Right lobe of liver (tissue), 6 donors: ENCODE data around the gene TMEM255B. TPM values are rescaled to one million over a fixed set of nuclear protein-coding genes. Genes with fewer than 3 reads are reported as not detected.

Experiments
- ATAC-seq, 4 donors: fragments of 200-7000 bp; cut with Tn5 transposase; one replicate each; pipeline ENCODE4 v1.9.1; 2020; ENCODE audit warnings: mild to moderate bottlenecking in 4 of 4, moderate library complexity in 4 of 4
- DNase-seq, 3 donors: peaks; one replicate each; pipeline ENCODE4 v3.0.0-alpha.2; 2020
- H3K27ac ChIP-seq, 3 donors: fragments of 200-600 bp; one replicate each; pipeline ENCODE4 v1.8.0; 2022
- H3K27me3 ChIP-seq, 2 donors: fragments of 200-600 bp; one replicate each; pipeline ENCODE4 v1.8.0; 2022
- H3K36me3 ChIP-seq, 4 donors: fragments of 200-600 bp; sonication (generic) in 1 of 4; one replicate each; pipeline versions ENCODE4 v1.5.1 to v1.8.0; 2017 to 2022; ENCODE audit warnings: control low read depth in 1 of 4
- H3K4me1 ChIP-seq, 4 donors: fragments of 200-600 bp; sonication (generic) in 1 of 4; one replicate each; pipeline versions ENCODE4 v1.5.1 to v1.8.0; 2017 to 2022; ENCODE audit warnings: control low read depth in 1 of 4
- H3K4me3 ChIP-seq, 3 donors: fragments of 200-600 bp; one replicate each; pipeline ENCODE4 v1.8.0; 2022
- H3K9me3 ChIP-seq, 4 donors: fragments of 200-600 bp; sonication (generic) in 1 of 4; one replicate each; pipeline versions ENCODE4 v1.5.1 to v1.8.0; 2017 to 2022; ENCODE audit warnings: control low read depth in 1 of 4
- CTCF ChIP-seq, 4 donors: fragments of 200-600 bp in 3 of 4; fragments of 450-650 bp in 1 of 4; IDR thresholded peaks; one replicate each; pipeline versions ENCODE4 v1.5.1 to v1.8.0; 2016 to 2022; ENCODE audit warnings: antibody characterized with exemption in 4 of 4, mild to moderate bottlenecking in 2 of 4
- POLR2A ChIP-seq: fragments of 450-650 bp; IDR thresholded peaks from one replicate; pipeline ENCODE4 v1.6.1; 2017; ENCODE audit warnings: antibody characterized with exemption, mild to moderate bottlenecking
- WGBS: methylation state at CpG from one replicate; pipeline ENCODE4 v1.1.6; 2018; ENCODE audit warnings: low coverage, low lambda C conversion rate; ENCODE audit not compliant: insufficient coverage; ENCODE audit errors: missing lambda C conversion rate; 5-methylcytosine and 5-hydroxymethylcytosine counted together
- intact Hi-C, 2 donors: fragments of 100-400 bp; cut with DNase I; formaldehyde crosslinking; loops; one replicate each; pipeline versions ENCODE4 v1.11.2 to v1.14.1; 2022
- total RNA-seq, 6 experiments: library from RNA; depleted of rRNA in 2 of 6; stranded (reverse); fragments of >200 nt in 2 of 6; fragmentation: NEBNext Ultra II Directional in 3 of 6; extraction: Animal tissue kit (Norgen Biotek cat#: 25700) in 3 of 6; gene quantifications; one replicate each; pipeline versions ENCODE4 v1.1.0 to v1.2.4, GENCODE V29; 2016 to 2023
- donor health status: DM: no; HTN: yes; CAD: no.
- donor health status: DM: no; HTN: no; CAD: no.
- donor health status: DM: no; HTN: no; CAD: no.
- donor health status: DM: no; HTN: yes; CAD: no.
- donor health status: DM: no; HTN: yes; CAD: no.

TMEM255B gene
- total RNA-seq, 6 experiments from 2014 or later = 2.5 to 10.4 (median 6.2) TPM

- no peaks in the 10 kb centered on the region for H3K27me3 ChIP-seq
- peaks cover 0 to 4% (median 0%) of the 10 kb centered on the region in 4 donors for H3K4me1 ChIP-seq
- H3K9me3 ChIP-seq = no peaks in the 10 kb centered on the region
- TF ChIP-seq CTCF (IDR thresholded peaks at IDR 0.05) (no peak), POLR2A (no peak)
- no peak overlapping the region for H3K27ac ChIP-seq
- intact Hi-C loops = no loop called here
- 0% methylated on average over 1 of the region's 15 CpGs for WGBS
- no peak overlapping the region for H3K4me3 ChIP-seq
- no peaks in the 10 kb centered on the region for H3K36me3 ChIP-seq
- peak; percentile 71 to 95 (median 85) for ATAC-seq
- DNase-seq = peak in 2 of 3 donors; percentile 58 to 71
Observed at GRCh38 chr13:113742000-113742441, 17.0 kb upstream of the TMEM255B start.

- DNase-seq = peak in 1 of 3 donors; percentile 51
- H3K4me1 ChIP-seq = peaks cover 0 to 4% (median 0%) of the 10 kb centered on the region in 4 donors
- intact Hi-C loops = no loop called here
- no peak overlapping the region for H3K4me3 ChIP-seq
- H3K27ac ChIP-seq = no peak overlapping the region
- WGBS = 45% methylated on average over 8 of the region's 21 CpGs
- H3K9me3 ChIP-seq = no peaks in the 10 kb centered on the region
- no peak for TF ChIP-seq POLR2A
- no peak for TF ChIP-seq CTCF (IDR thresholded peaks at IDR 0.05)
- no peak for ATAC-seq
- H3K36me3 ChIP-seq = no peaks in the 10 kb centered on the region
- H3K27me3 ChIP-seq = no peaks in the 10 kb centered on the region
Observed at GRCh38 chr13:113742445-113743120, 16.4 kb upstream of the TMEM255B start.

GRCh38 chr13:113743366-113744195 is 15.4 kb upstream of the TMEM255B start:
- H3K27me3 ChIP-seq = no peaks in the 10 kb centered on the region
- DNase-seq = peak in 1 of 3 donors; percentile 46
- no peak overlapping the region for H3K27ac ChIP-seq
- H3K4me3 ChIP-seq = no peak overlapping the region
- peaks cover 0 to 4% (median 0%) of the 10 kb centered on the region in 4 donors for H3K4me1 ChIP-seq
- ATAC-seq = no peak
- TF ChIP-seq CTCF (IDR thresholded peaks at IDR 0.05) (no peak), POLR2A (no peak)
- no peaks in the 10 kb centered on the region for H3K9me3 ChIP-seq
- intact Hi-C loops = no loop called here
- 89% methylated on average over 4 of the region's 24 CpGs for WGBS
- H3K36me3 ChIP-seq = no peaks in the 10 kb centered on the region

GRCh38 chr13:113744197-113745000 is 14.6 kb upstream of the TMEM255B start:
- Histone ChIP-seq H3K4me1 (peaks cover 0 to 4% (median 0%) of the 10 kb centered on the region in 4 donors), H3K36me3 (no peaks in the 10 kb centered on the region), H3K9me3 (no peaks in the 10 kb centered on the region), H3K27me3 (no peaks in the 10 kb centered on the region), H3K4me3 (no peak overlapping the region), H3K27ac (no peak overlapping the region)
- intact Hi-C loops = no loop called here
- DNase-seq (peak in 1 of 3 donors; percentile 50), ATAC-seq (no peak)
- no peak for TF ChIP-seq POLR2A
- TF ChIP-seq CTCF (IDR thresholded peaks at IDR 0.05) = no peak
- WGBS = 68% methylated on average over 5 of the region's 21 CpGs
